B cell (primary cell): ENCODE measurements around the gene DSCAML1.

Experiments used
- EZH2 ChIP-seq: IDR thresholded peaks from 2 replicates; pipeline ENCODE4 v1.6.1; 2012; ENCODE audit warnings: borderline replicate concordance, low read depth, mild to moderate bottlenecking, moderate library complexity, low read length; ENCODE audit not compliant: insufficient read depth, poor library complexity, severe bottlenecking
- TF ChIP-seq, protein P1 (sequence below): fragments of 200-600 bp; IDR thresholded peaks from one replicate; pipeline ENCODE4 v1.8.0; 2022; ENCODE audit warnings: antibody characterized with exemption, mild to moderate bottlenecking

DNA sequence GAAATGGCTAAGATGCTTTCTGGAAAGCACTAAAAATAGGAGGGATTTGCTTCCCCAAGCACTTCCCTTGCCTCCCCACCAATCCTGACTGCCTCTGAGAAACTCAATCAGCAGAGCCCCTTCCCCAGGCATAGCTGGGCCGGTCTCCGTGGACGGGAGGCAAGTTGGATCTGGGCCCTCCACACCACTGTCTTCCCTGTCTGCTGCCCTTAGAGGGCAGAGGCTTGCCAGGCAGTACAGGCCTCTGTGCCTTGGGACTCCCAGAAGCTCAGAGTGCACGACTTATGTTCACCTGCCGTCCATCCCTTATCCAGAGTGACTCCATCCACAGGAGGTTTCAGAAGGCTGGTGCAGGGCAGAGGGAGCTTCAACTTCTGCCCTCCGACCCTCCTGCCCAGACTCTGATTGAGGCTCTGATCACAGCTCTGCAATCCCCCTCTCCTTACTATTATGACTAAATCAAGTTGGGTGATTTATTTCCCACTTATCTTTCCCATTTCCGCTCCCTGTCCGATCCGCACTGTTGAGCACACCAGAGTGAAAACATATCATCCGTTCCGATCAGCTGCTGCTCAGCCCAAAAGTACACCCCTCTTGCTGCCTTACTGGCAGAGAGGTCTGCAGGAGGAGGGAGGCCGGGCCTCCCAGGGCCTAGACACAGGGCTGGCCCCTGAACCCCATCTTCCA is 71.8 kb downstream of the DSCAML1 start:
- TF ChIP-seq, protein P1, sequence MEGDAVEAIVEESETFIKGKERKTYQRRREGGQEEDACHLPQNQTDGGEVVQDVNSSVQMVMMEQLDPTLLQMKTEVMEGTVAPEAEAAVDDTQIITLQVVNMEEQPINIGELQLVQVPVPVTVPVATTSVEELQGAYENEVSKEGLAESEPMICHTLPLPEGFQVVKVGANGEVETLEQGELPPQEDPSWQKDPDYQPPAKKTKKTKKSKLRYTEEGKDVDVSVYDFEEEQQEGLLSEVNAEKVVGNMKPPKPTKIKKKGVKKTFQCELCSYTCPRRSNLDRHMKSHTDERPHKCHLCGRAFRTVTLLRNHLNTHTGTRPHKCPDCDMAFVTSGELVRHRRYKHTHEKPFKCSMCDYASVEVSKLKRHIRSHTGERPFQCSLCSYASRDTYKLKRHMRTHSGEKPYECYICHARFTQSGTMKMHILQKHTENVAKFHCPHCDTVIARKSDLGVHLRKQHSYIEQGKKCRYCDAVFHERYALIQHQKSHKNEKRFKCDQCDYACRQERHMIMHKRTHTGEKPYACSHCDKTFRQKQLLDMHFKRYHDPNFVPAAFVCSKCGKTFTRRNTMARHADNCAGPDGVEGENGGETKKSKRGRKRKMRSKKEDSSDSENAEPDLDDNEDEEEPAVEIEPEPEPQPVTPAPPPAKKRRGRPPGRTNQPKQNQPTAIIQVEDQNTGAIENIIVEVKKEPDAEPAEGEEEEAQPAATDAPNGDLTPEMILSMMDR = no peak
- TF ChIP-seq EZH2 = no peak
